DND-41 (cell line): ENCODE data around the gene HJV.

Experiments
- CTCF ChIP-seq: IDR thresholded peaks from 2 replicates; pipeline ENCODE4 v1.5.1; 2012; ENCODE audit warnings: borderline replicate concordance, low read length, moderate library complexity, mild to moderate bottlenecking; ENCODE audit not compliant: poor library complexity, severe bottlenecking; ENCODE audit errors: extremely low read depth
- EZH2 ChIP-seq: IDR thresholded peaks from 3 replicates; pipeline ENCODE4 v1.6.1; 2012; ENCODE audit warnings: borderline replicate concordance, low read depth, mild to moderate bottlenecking, moderate library complexity, low read length, inconsistent platforms; ENCODE audit not compliant: severe bottlenecking

DNA sequence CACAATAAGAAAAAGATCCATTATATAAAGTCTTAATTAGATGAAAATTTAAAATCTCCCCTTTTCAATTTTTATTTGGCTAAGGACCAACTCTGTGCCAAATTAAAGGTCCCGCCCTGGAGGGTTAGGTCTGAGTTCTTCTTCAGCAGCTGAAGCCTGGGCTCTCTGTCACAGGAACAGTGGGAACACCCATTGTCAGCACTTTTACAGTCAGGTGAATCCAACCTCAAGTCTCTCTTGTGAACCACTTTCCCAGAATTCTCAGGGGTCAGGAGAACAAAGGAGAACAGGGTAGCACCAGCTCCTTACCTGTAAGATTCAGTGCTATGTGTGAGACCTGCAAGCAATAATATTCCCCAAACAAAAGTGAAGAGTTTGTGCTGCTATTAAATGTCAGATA lies 25.1 kb upstream of the HJV start:
- TF ChIP-seq CTCF (no peak), EZH2 (no peak)
